DMS153 treated with DMSO at 0.1 percent for 48 hours (cell line): ENCODE data around the gene PLEKHG4B.
A peak's percentile ranks its signal among the peaks of the same experiment; 100 is the strongest.
"Not testable (repeated sequence)": the region's sequence is repeated elsewhere in the genome, so short reads cannot be mapped to it uniquely, and the experiment has no call there.

Experiments
- DNase-seq: peaks from one replicate; lab custom pipeline; 2025; ENCODE audit not compliant: unreplicated experiment; lab: John Stamatoyannopoulos, UW

Gene PLEKHG4B

GRCh38 chr5:218457-219291, 126.7 kb downstream of the PLEKHG4B start:
- DNase-seq: peak; percentile 14

- DNase-seq: no peak
These were observed 127.5 kb downstream of the PLEKHG4B start for GRCh38 chr5:219460-219863.

- DNase-seq: no peak
These were observed 128.0 kb downstream of the PLEKHG4B start for GRCh38 chr5:219991-220390.

- not testable (repeated sequence) for DNase-seq
These were observed 131.2 kb downstream of the PLEKHG4B start for GRCh38 chr5:222951-223715.

GRCh38 chr5:223791-224190, 131.8 kb downstream of the PLEKHG4B start:
- no peak for DNase-seq

- DNase-seq: no peak
These were observed 133.4 kb downstream of the PLEKHG4B start for GRCh38 chr5:225334-225733.

- not testable (repeated sequence) for DNase-seq
These were observed 135.4 kb downstream of the PLEKHG4B start for GRCh38 chr5:227375-227774.

- no peak for DNase-seq
These were observed 136.9 kb downstream of the PLEKHG4B start for GRCh38 chr5:228886-229285.

GRCh38 chr5:230711-231110, 138.7 kb downstream of the PLEKHG4B start:
- no peak for DNase-seq

GRCh38 chr5:231661-232060, 139.7 kb downstream of the PLEKHG4B start:
- no peak for DNase-seq

- DNase-seq: not testable (repeated sequence)
These were observed 141.5 kb downstream of the PLEKHG4B start for GRCh38 chr5:233426-233825.

GRCh38 chr5:234450-234849, 142.5 kb downstream of the PLEKHG4B start:
- DNase-seq: no peak

GRCh38 chr5:235527-235926, 143.6 kb downstream of the PLEKHG4B start:
- not testable (repeated sequence) for DNase-seq

- DNase-seq: not testable (repeated sequence)
These were observed 146.0 kb downstream of the PLEKHG4B start for GRCh38 chr5:237931-238330.
